GM12878 (cell line): ENCODE data around the gene SCLT1.

ENCODE experiments used
- BMI1 ChIP-seq: fragments of 450-650 bp; IDR thresholded peaks from 2 replicates; pipeline ENCODE4 v1.6.1; 2016; ENCODE audit warnings: mild to moderate bottlenecking, moderate library complexity, borderline replicate concordance
- CBFB ChIP-seq: IDR thresholded peaks from 2 replicates; pipeline ENCODE4 v1.6.1; 2016; ENCODE audit warnings: antibody characterized with exemption, low read depth
- EP300 ChIP-seq, 2 experiments: fragments of 150-350 bp in 1 of 2; IDR thresholded peaks; 2 replicates each; pipeline ENCODE4 v1.6.1; 2011 to 2012; ENCODE audit warnings: low read depth in 2 of 2, low read length in 2 of 2, borderline replicate concordance in 1 of 2, improper control_type of control experiment in 1 of 2, inconsistent platforms in 1 of 2; ENCODE audit not compliant: control insufficient read depth in 1 of 2
- FOXK2 ChIP-seq: fragments of 450-650 bp; IDR thresholded peaks from 2 replicates; pipeline ENCODE4 v1.6.1; 2017; ENCODE audit warnings: mild to moderate bottlenecking, moderate library complexity
- MTA3 ChIP-seq: IDR thresholded peaks from 2 replicates; pipeline ENCODE4 v1.6.1; 2012; ENCODE audit warnings: low read length, inconsistent platforms, borderline replicate concordance
- NFYB ChIP-seq: IDR thresholded peaks from 2 replicates; pipeline ENCODE4 v1.6.1; 2011; ENCODE audit warnings: low read depth, mild to moderate bottlenecking, low read length, improper control_type of control experiment, moderate library complexity; ENCODE audit not compliant: insufficient read depth
- PAX5 ChIP-seq: IDR thresholded peaks from 2 replicates; pipeline ENCODE4 v1.6.1; 2011; ENCODE audit warnings: low read depth, low read length, borderline replicate concordance
- POLR2A ChIP-seq: IDR thresholded peaks from 2 replicates; pipeline ENCODE4 v1.6.1; 2011; ENCODE audit warnings: low read depth, mild to moderate bottlenecking, low read length
- SMC3 ChIP-seq: IDR thresholded peaks from 2 replicates; pipeline ENCODE4 v1.6.1; 2011; ENCODE audit warnings: low read length, improper control_type of control experiment, borderline replicate concordance
- TAF1 ChIP-seq: IDR thresholded peaks from 2 replicates; pipeline ENCODE4 v1.6.1; 2011; ENCODE audit warnings: mild to moderate bottlenecking, low read depth, low read length, borderline replicate concordance
- TCF12 ChIP-seq: IDR thresholded peaks from 2 replicates; pipeline ENCODE4 v1.6.1; 2011; ENCODE audit warnings: low read depth, mild to moderate bottlenecking, low read length
- ZSCAN29 ChIP-seq: fragments of 450-650 bp; IDR thresholded peaks from 2 replicates; pipeline ENCODE4 v1.6.1; 2017; ENCODE audit warnings: mild to moderate bottlenecking, moderate library complexity
- TF ChIP-seq, protein P1 (sequence below): IDR thresholded peaks from 2 replicates; pipeline ENCODE4 v1.6.1; 2011; ENCODE audit warnings: low read depth, mild to moderate bottlenecking, low read length, moderate library complexity, borderline replicate concordance; ENCODE audit errors: extremely low read depth
- TF ChIP-seq, protein P2 (sequence below), 3 experiments: IDR thresholded peaks in 2 of 3; conservative IDR thresholded peaks in 1 of 3; 2 replicates each; pipeline ENCODE4 v1.5.1; 2011; ENCODE audit warnings: low read depth in 3 of 3, low read length in 3 of 3, mild to moderate bottlenecking in 3 of 3, control low read depth in 2 of 3, moderate library complexity in 2 of 3, inconsistent platforms in 1 of 3, mixed read lengths in 1 of 3; ENCODE audit not compliant: control insufficient read depth in 2 of 3, insufficient read depth in 1 of 3; ENCODE audit errors: extremely low read depth in 1 of 3

DNA sequence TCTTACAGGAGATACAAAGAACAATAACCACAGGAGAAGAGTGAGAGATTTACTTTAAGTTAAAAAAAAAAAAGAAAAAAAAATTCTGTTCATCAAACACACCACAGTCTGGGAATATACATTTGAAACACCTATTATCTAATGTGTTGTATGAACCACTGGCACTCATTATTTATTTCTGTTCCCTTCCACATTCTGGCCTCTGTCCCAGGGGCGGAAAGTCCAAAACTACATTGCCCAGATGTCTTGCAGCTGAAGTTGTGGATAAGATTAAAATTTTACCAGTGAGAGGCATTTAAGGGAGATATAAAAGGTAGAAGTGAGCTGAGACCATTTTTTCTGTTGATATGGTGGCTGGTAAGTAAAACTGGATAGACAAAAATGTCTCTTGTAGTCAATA lies 56.2 kb downstream of the SCLT1 start:
- TF ChIP-seq, protein P1, sequence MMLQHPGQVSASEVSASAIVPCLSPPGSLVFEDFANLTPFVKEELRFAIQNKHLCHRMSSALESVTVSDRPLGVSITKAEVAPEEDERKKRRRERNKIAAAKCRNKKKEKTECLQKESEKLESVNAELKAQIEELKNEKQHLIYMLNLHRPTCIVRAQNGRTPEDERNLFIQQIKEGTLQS = no peak
- TF ChIP-seq, protein P2, sequence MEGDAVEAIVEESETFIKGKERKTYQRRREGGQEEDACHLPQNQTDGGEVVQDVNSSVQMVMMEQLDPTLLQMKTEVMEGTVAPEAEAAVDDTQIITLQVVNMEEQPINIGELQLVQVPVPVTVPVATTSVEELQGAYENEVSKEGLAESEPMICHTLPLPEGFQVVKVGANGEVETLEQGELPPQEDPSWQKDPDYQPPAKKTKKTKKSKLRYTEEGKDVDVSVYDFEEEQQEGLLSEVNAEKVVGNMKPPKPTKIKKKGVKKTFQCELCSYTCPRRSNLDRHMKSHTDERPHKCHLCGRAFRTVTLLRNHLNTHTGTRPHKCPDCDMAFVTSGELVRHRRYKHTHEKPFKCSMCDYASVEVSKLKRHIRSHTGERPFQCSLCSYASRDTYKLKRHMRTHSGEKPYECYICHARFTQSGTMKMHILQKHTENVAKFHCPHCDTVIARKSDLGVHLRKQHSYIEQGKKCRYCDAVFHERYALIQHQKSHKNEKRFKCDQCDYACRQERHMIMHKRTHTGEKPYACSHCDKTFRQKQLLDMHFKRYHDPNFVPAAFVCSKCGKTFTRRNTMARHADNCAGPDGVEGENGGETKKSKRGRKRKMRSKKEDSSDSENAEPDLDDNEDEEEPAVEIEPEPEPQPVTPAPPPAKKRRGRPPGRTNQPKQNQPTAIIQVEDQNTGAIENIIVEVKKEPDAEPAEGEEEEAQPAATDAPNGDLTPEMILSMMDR (IDR thresholded peaks at IDR 0.05 in 2 of 3, conservative IDR thresholded peaks at IDR 0.05 in 1 of 3; ENCODE audit: control insufficient read depth in 2 of 3, extremely low read depth in 1 of 3, insufficient read depth in 1 of 3, low read depth in 3 of 3, low read length in 3 of 3) = no peak
- no peak for TF ChIP-seq BMI1
- TF ChIP-seq ZSCAN29 = no peak
- no peak for TF ChIP-seq FOXK2
- no peak for TF ChIP-seq POLR2A
- TF ChIP-seq EP300 (IDR thresholded peaks at IDR 0.05; ENCODE audit: borderline replicate concordance in 1 of 2, control insufficient read depth in 1 of 2, low read depth in 2 of 2, low read length in 2 of 2) = no peak
- TF ChIP-seq SMC3 = no peak
- TF ChIP-seq NFYB = no peak
- no peak for TF ChIP-seq MTA3
- TF ChIP-seq PAX5 = no peak
- TF ChIP-seq TCF12 = no peak
- TF ChIP-seq TAF1 = no peak
- TF ChIP-seq CBFB = no peak
